ENCODE results near the gene ACTG1.

DNA sequence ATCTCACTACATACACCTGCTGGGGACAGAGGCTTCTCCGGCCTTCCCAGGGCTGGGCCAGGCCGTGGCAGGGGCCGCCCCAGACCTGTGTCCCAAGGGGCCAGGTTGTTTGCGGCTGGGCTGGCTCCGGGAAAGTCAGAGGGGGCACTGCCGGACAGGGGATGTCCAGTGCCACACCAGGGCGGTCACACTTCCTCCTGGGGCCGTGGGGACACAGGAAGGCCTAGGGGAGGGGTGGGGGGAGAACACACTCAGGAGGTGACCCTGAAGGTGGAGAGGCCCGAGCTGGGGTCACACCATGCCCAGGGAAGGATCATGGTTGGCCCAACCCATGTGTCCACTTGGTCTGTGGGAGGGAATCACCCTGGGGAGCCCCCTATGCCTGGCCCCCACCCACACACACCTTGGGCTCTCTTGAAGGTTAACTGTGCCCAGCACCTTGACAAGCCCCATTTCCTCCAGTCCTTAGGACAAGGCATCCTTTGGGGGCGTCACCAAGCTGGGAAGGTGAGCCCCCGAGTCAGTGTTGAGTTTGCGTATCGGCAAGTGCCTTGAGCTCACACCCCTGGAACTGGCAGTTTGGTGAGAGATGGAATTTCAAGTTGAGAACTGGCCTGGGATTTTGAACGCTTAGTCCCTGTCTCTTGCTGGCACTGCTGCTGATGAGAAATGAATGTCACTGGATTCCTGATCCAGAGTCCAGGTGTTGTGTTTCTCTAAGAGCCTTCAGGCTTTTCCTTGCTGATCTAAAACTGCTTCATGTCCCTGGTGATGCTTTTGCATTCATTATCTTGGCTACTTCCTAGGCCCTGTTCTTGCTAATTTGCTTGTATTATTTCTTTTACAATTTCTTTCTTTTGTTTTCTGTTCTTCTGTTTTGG is 7.7 kb upstream of the ACTG1 start:
- TF ChIP-seq CTCF (conservative IDR thresholded peaks at IDR 0.05; ENCODE audit: low read depth, low read length) (no peak), POLR2A (IDR thresholded peaks at IDR 0.05; ENCODE audit: low read depth, low read length) (no peak), MAFK (IDR thresholded peaks at IDR 0.05; ENCODE audit: low read depth, low read length) (no peak)
